NB4 (cell line): Measurements from ENCODE around the gene RAB43.
"Not testable (repeated sequence)": the region's sequence is repeated elsewhere in the genome, so short reads cannot be mapped to it uniquely, and the experiment has no call there.

ENCODE experiments used
- DNase-seq: peaks from one replicate; pipeline ENCODE4 v3.0.0; 2010; ENCODE audit warnings: low read depth
- H3K4me3 ChIP-seq: one replicate; pipeline ENCODE4 v1.5.1; 2011; ENCODE audit warnings: mild to moderate bottlenecking, low read depth, low read length, moderate library complexity
- CTCF ChIP-seq: IDR thresholded peaks from one replicate; pipeline ENCODE4 v1.5.1; 2012; ENCODE audit warnings: low read depth, low read length
- MYC ChIP-seq: IDR thresholded peaks from 2 replicates; pipeline ENCODE4 v1.6.1; 2011; ENCODE audit warnings: low read depth, low read length
- POLR2A ChIP-seq: IDR thresholded peaks from 2 replicates; pipeline ENCODE4 v1.6.1; 2011; ENCODE audit warnings: mild to moderate bottlenecking; ENCODE audit not compliant: insufficient read length; ENCODE audit errors: extremely low read depth
- TF ChIP-seq, protein P1 (sequence below): IDR thresholded peaks from 2 replicates; pipeline ENCODE4 v1.6.1; 2011; ENCODE audit warnings: low read depth, low read length

The RAB43 gene

GRCh38 chr3:129068291-129068886 is 53.2 kb downstream of the RAB43 start:
- DNase-seq, result no peak

DNA sequence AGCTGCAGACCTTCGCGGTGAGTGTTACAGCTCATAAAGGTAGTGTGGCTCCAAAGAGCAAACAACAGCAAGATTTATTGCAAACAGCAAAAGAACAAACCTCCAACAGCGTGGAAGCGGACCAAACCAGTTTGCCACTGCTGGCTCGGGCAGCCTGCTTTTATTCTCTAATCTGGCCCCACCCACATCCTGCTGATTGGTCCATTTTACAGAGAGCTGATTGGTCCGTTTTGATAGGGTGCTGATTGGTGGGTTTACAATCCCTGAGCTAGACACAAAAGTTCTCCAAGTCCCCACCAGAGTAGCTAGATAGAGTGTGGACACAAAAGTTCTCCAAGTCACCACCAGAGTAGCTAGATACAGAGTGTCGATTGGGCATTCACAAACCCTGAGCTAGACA is 53.9 kb downstream of the RAB43 start:
- not testable (repeated sequence) for H3K4me3 ChIP-seq

More at GRCh38 chr3:129068291-129068886, 53.2 kb downstream of the RAB43 start:
- TF ChIP-seq, protein P1, sequence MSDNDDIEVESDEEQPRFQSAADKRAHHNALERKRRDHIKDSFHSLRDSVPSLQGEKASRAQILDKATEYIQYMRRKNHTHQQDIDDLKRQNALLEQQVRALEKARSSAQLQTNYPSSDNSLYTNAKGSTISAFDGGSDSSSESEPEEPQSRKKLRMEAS, result no peak
- no peak for TF ChIP-seq POLR2A
- TF ChIP-seq CTCF, result no peak
- TF ChIP-seq MYC, result no peak
- no peak overlapping the region for H3K4me3 ChIP-seq

DNA sequence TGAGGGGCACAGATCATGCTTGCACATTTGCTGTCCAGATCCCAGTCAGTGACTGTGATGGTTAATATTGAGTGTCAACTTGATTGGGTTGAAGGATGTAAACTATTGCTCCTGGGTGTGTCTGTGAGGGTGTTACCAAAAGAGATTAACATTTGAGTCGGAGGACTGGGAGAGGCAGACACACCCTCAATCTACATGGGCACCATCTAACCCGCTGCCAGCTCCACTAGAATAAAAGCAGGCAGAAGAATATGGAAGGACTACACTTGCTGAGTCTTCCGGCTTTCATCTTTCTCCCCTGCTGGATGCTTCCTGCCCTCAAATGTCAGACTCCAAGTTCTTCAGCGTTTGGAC is 55.9 kb downstream of the RAB43 start:
- H3K4me3 ChIP-seq, result no peak overlapping the region
- DNase-seq, result no peak
- no peak for TF ChIP-seq MYC
- TF ChIP-seq, protein P1, result no peak
- no peak for TF ChIP-seq CTCF

More for the DNA sequence above, 53.9 kb downstream of the RAB43 start:
- not testable (repeated sequence) for DNase-seq

DNA sequence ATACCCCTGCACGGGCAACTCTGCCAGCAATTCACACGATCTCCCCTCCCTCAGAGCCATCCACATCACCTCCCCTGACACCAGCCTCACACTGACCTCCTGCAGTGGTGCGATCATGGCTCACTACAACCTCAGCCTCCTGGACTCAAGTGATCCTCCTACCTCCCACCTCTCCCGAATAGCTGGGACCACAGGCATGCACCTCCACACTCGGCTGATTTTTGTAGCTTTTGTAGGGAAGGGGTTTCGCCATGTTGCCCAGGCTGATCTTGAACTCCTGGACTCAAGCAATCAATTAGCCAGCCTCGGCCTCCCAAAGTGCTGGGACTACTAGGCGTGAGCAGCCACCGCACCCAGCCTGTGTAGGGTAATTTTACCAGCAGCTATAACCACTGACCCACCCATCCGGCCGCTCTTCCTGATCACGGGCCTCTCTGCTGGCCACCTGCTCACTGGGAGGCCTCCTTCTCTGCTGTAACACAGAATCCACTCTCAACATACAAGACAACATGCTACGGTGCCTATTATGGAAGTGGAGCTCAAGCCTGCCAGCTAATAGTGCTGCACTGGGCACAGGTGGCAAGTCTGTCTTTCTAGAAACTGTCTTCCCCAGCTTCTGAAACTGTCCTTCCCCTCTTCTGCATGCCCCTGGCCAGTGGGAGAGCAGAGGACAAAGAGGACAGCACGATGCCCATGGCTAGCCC is 56.4 kb downstream of the RAB43 start:
- no peak for DNase-seq
- no peak overlapping the region for H3K4me3 ChIP-seq
- TF ChIP-seq, protein P1, result no peak
- no peak for TF ChIP-seq MYC
- no peak for TF ChIP-seq POLR2A
- TF ChIP-seq CTCF, result no peak

GRCh38 chr3:129063841-129064482 is 57.6 kb downstream of the RAB43 start:
- no peak for DNase-seq
- TF ChIP-seq, protein P1, result no peak
- TF ChIP-seq POLR2A, result no peak
- no peak for TF ChIP-seq CTCF
- no peak for TF ChIP-seq MYC
- H3K4me3 ChIP-seq, result no peak overlapping the region

DNA sequence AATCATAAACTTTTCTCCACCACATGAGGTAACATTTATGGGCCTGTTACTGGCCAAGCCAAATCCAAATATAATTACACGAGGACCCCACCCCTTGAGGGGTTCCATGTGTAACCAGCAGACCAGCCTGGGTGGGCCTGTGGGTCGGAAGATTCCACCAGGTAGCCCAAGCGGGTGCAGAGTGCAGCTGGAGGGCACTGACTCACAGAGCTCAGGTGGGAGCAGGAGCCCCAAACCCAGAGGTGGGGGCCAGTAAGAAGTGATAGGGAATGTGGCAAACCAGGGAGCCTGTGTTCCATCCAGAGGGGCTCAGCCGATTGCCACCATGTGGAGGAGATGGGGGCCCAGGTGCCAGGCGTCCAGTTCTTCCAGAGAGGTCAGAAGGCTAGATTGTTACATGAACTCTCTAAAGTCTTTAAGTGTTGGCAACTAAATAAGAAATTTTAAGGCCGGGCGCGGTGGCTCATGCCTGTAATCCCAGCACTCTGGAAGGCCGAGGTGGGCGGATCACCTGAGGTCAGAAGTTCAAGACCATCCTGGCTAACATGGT is 58.4 kb downstream of the RAB43 start:
- TF ChIP-seq CTCF, result no peak
- TF ChIP-seq, protein P1, result no peak
- TF ChIP-seq MYC, result no peak
- no peak for TF ChIP-seq POLR2A
- no peak overlapping the region for H3K4me3 ChIP-seq
- no peak for DNase-seq
